ENCODE results near the gene TMC5. TPM values are rescaled to one million over a fixed set of nuclear protein-coding genes. Genes with fewer than 3 reads are reported as not detected.

TMC5 gene
- total and polyA plus RNA-seq, 2 of the 8 experiments (the other 6 are each of a cell fraction or from before 2014, with no cell fraction given), result 1.6 to 1.8 TPM

DNA sequence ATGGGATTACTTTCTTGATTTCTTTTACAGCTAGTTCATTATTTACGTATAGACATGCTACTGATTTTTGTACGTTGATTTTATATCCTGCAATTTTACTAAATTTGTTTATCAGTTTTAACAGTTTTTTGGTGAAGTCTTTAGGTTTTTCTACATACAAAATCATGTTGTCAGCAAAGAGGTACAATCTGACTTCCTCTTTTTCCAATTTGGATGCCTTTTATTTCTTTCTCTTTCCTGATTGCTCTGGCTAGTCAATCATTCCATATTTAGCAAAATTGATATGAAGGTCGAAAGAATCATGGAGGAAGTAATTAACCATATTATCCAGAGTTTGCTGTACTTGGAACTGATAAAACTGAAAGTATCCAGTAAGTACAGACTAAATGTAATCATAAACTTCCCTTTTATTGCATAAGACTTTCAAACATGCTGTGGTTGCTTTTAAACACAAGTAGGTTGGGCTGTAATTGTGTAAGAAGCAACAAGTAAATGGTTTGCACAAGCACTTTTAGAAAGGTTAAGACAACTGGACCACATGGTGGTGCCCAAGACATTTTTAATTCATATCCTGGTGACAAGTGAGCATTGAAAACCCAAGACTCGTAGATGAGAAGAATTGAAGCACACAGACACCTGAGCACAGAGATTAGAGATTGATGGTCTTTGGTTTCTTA lies 95.8 kb downstream of the TMC5 start:
- Histone ChIP-seq H3K36me3 (ENCODE audit: control insufficient read depth in 2 of 4, insufficient read depth in 4 of 4, low read length in 3 of 4) (peaks cover 4 to 49% (median 18%) of the 10 kb centered on the region in 4 experiments; a peak in 6 of 8 replicates), H2BK120ac (replicated peaks; ENCODE audit: low read depth, low read length) (no peak overlapping the region), H4K20me1 (replicated peaks in 1 of 2; ENCODE audit: control insufficient read depth in 1 of 2, insufficient read depth in 2 of 2, low read length in 2 of 2) (peaks cover 0 to 4% of the 10 kb centered on the region in 2 experiments), H3K9me3 (ENCODE audit: insufficient read depth in 2 of 2, low read depth in 1 of 2, low read length in 1 of 2) (no peaks in the 10 kb centered on the region), H2BK15ac (ENCODE audit: low read length) (no peak overlapping the region), H3K4ac (replicated peaks; ENCODE audit: insufficient read length, low read depth, low read length) (no peak overlapping the region), H3K56ac (replicated peaks; ENCODE audit: insufficient read length, low read depth, low read length) (no peak overlapping the region), H3K18ac (ENCODE audit: extremely low read depth, low read length) (no peak overlapping the region), H3K14ac (ENCODE audit: insufficient read length) (no peak overlapping the region), H2AFZ (ENCODE audit: low read length) (no peak overlapping the region), H3K9ac (replicated peaks in 1 of 4; ENCODE audit: extremely low read depth in 1 of 4, low read depth in 3 of 4, low read length in 3 of 4) (no peak overlapping the region), H3K4me1 (replicated peaks in 1 of 4; ENCODE audit: control insufficient read depth in 3 of 4, insufficient read depth in 4 of 4, low read length in 3 of 4) (no peaks in the 10 kb centered on the region), H2BK5ac (ENCODE audit: low read depth, low read length) (no peak overlapping the region), H3K27ac (ENCODE audit: low read depth, low read length) (no peak overlapping the region), H3K23ac (ENCODE audit: insufficient read length) (no peak overlapping the region), H4K8ac (ENCODE audit: extremely low read depth, insufficient read depth, low read length) (no peak overlapping the region), H3K27me3 (replicated peaks in 1 of 4; ENCODE audit: control insufficient read depth in 3 of 4, extremely low read depth in 1 of 4, insufficient read depth in 3 of 4, low read length in 3 of 4) (peaks cover 0 to 1% (median 0%) of the 10 kb centered on the region in 4 experiments; a peak in 1 of 7 replicates), H3K4me2 (ENCODE audit: insufficient read depth in 1 of 2, low read depth in 2 of 2, low read length in 2 of 2) (no peak overlapping the region), H4K5ac (ENCODE audit: insufficient read length, low read depth, low read length) (no peak overlapping the region), H3K79me1 (ENCODE audit: low read depth, low read length) (no peaks in the 10 kb centered on the region; the same call in 1 of the 2 replicates), H3K79me2 (ENCODE audit: control insufficient read depth in 1 of 2, insufficient read depth in 2 of 2, low read length in 2 of 2) (peaks cover 0 to 23% of the 10 kb centered on the region in 2 experiments; a peak in 2 of 4 replicates), H2BK20ac (ENCODE audit: low read length) (no peak overlapping the region), H2BK12ac (ENCODE audit: low read depth, low read length) (no peak overlapping the region), H3K23me2 (ENCODE audit: low read depth, low read length) (no peaks in the 10 kb centered on the region), H3K4me3 (ENCODE audit: extremely low read depth in 1 of 4, insufficient read depth in 2 of 4, low read depth in 3 of 4, low read length in 4 of 4) (no peak overlapping the region), H2AK5ac (ENCODE audit: low read depth, low read length) (no peak overlapping the region), H4K91ac (replicated peaks; ENCODE audit: insufficient read length, low read length) (no peak overlapping the region)
- CTCF ChIA-PET (ENCODE audit: partially characterized antibody), result interaction anchor here (0.6 to 1.8 kb wide), 4 partner anchors 11 to 334 kb away, joined by 3 to 9 read pairs (median 4); no protein-coding TSS in a partner anchor
- DNase-seq (ENCODE audit: low read depth in 1 of 2, low spot score in 2 of 2), result no peak
- TF ChIP-seq TCF12 (IDR thresholded peaks at IDR 0.05; ENCODE audit: low read depth, low read length), result no peak
- no peak for TF ChIP-seq TEAD4 (IDR thresholded peaks at IDR 0.05; ENCODE audit: low read depth, low read length)
- no peak for TF ChIP-seq GABPA (IDR thresholded peaks at IDR 0.05; ENCODE audit: borderline replicate concordance, insufficient read depth, low read length)
- TF ChIP-seq ZNF274 (IDR thresholded peaks at IDR 0.05; ENCODE audit: borderline replicate concordance, extremely low read depth, low read length), result no peak
- no peak for TF ChIP-seq KDM5A (IDR thresholded peaks at IDR 0.05; ENCODE audit: low read length)
- no peak for TF ChIP-seq BACH1 (IDR thresholded peaks at IDR 0.05; ENCODE audit: low read length)
- no peak for TF ChIP-seq BCL11A (IDR thresholded peaks at IDR 0.05; ENCODE audit: low read depth in 2 of 2, low read length in 2 of 2)
- TF ChIP-seq, protein P1, sequence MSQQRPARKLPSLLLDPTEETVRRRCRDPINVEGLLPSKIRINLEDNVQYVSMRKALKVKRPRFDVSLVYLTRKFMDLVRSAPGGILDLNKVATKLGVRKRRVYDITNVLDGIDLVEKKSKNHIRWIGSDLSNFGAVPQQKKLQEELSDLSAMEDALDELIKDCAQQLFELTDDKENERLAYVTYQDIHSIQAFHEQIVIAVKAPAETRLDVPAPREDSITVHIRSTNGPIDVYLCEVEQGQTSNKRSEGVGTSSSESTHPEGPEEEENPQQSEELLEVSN (IDR thresholded peaks at IDR 0.05), result no peak
- no peak for TF ChIP-seq RAD21 (IDR thresholded peaks at IDR 0.05 in 1 of 2, conservative IDR thresholded peaks at IDR 0.05 in 1 of 2; ENCODE audit: low read depth in 2 of 2, low read length in 2 of 2)
- no peak for TF ChIP-seq CREB1 (IDR thresholded peaks at IDR 0.05)
- POLR2A ChIA-PET (ENCODE audit: partially characterized antibody), result interaction anchor here (0.7 kb wide), 1 partner anchor 8 kb away, joined by 3 read pairs; the partner anchor contains the start of gene GDE1
- no peak for FAIRE-seq
- WGBS, 2 experiments (ENCODE audit: extremely low coverage in 1 of 2, insufficient coverage in 1 of 2, insufficient read length in 1 of 2, insufficient replicate concordance in 2 of 2, low coverage in 1 of 2, low lambda C conversion rate in 2 of 2, missing lambda C conversion rate in 1 of 2), result 85% methylated on average over 4 of the region's 4 CpGs; no CpG with 5 or more reads in 1 of the 2 experiments
